HG02798 (cell line): ENCODE results near the gene CHCHD3.
"Not testable (repeated sequence)": the region's sequence is repeated elsewhere in the genome, so short reads cannot be mapped to it uniquely, and the experiment has no call there.

Experiments used
- ATAC-seq: cut with Tn5 transposase; IDR thresholded peaks from one replicate; pipeline ENCODE4 v1.9.1; 2021; ENCODE audit warnings: mild to moderate bottlenecking; ENCODE audit not compliant: unreplicated experiment, poor library complexity

The CHCHD3 gene

DNA sequence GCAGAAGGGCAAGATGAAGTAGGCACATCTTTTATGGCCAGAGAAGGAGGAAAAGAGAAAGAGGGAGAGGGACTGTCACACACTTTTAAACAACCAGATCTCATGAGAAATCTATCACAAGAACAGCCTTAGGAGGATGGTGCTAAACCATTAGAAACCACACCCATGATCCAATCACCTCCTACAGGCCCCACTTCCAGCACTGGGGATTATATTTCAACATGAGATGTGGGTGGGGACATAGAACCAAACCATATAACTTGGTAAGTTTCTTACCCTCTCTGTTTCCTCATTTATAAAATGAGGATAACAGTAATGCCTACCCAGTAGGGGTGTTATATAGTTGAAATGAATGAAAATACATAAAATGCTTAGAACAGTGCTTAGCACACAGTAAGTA, 66.0 kb downstream of the CHCHD3 start:
- ATAC-seq = no peak

DNA sequence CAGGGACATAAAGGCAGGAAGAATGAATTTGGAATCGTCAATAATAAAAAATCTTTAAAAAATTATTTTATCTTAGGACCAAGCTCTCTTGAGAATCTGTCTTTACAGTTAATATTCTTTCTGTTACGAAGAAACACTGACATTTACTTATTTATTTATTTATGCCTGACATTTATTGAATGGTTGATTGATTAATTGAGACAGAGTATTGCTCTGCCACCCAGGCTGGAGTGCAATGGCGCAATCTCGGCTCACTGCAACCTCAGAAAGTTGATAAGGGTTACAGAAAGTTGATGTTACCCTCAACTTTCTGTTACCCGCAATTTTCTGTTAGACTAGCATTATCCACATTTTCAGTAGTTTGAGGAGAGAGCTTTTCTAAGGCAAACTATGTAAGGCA, 70.1 kb downstream of the CHCHD3 start:
- ATAC-seq = no peak

DNA sequence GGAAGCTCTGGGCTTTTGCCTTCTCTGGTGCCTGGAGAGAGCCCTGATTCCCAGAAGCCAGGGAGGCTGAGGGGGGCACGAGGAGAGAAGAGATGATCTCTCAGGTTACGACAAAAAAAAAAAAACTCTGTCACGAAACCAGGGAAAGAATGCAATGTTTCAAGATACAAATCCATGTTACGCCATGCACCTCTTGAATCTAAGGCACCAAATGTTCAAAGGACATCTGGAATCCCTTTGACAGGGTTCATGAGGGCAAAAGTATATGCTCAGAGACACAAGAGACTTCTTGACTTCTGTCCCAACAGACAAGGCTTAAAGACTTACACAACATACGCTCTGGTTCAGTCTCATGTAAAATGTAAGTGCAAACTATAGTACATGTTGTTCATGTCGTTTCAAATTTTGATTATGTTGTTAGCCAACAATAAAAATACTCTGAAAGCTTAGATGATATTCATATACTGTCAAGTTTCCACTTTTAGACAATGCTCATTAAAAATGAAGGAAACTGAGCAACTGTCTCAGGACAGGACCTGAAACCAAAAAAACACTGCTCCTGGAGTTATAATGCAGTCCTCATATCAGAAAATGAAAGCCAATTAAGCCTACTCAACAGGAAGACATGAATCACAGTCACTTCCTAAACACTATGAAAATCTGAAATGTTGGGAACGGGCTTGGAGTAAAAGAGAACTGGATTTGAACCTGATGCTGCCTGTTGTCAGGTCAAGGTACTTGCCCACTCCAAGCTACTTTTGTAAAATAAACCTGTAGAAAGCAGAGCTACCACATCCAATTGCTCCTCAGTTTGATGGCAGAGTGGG, 72.3 kb downstream of the CHCHD3 start:
- ATAC-seq = no peak

DNA sequence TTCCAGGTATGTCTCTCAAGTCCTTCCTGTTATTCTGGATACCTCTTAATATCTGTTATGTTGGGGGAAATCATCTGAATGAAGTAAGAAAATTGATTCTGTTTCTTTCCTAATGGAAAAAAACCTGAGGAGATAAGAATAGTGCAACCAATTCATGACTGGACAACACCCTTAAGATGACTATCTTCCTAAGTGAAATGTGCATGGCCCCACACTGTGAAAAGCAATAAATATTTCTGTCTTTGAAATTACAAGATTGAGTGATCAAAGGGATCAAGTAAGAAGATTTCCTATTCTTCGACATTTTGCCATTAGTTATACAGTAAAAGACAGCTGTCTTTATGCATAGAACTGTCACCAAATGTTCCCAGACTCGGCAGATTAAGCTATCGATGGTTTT, 73.9 kb downstream of the CHCHD3 start:
- ATAC-seq = no peak

DNA sequence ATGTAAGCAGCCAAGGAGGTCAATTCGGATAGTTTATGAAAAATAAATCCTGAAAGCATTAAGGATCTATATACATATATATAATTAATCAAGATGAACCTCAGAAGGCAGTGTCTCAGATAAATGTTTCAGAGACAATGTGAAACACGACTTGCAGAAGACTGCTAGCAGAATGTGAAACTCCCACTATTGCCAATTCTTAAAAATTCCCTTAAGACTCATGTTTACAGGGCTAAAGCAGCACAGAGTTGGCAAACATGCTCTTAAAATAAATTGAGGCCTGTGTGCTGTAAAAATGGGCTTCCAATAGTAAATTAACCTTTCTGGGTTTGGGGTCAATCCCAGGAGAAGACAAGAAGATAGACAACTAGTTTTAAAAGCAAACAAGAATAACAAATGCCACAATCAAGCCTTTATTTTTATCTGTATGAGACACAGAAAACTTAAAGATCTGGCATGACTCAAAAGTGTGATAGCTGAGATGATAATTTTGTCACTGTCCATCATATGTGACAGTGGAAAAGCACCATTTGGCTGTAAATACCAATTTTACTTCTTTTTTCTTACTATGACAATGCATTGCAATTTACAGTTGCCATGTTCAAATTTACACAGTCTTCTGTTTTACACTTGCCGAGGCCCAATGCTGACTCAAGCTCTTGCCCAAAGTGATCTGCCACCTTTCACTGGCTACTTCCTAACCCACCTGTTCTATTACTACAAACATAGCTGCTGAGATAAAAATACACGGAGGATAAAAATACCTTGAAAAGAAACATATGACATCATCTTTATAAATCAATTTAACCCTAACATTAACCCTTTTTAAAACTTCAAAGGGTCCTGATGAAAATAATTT, 78.6 kb downstream of the CHCHD3 start:
- ATAC-seq = no peak

DNA sequence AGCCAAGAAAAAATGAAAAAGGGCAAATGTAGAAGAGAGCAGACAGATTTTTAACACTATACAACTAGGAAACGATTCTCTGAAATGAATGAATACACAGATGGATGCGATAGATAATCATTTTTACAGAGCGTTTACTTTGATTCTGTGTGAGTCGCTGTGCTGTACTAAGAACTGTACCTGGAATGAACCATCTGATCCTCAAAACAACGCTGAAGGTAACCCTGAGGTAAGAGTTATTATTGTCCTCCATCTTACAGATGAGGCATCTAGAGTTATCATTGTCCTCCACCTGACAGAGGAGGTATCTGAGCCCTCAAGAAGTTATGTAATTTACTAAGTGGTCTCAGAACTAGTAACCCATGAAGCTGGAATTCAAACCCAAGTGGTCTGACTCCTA, 80.2 kb downstream of the CHCHD3 start:
- no peak for ATAC-seq

DNA sequence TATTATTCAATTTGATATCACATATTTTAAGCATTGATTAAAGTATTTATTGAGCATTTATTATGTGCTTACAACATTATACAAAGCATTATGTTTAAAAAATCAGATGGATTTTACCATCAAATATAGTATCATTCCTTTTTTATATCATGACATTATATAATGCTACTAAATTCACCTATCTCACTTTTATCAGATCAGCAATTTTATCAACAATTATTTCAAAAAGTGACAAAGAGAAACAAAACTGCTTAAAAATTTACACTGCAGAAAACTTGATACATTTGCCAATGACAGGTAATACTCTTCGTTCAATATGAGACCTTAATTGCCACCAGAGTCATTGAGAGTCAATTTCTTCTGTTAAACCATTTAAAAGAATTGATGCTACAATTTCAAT, 82.0 kb downstream of the CHCHD3 start:
- ATAC-seq = no peak

DNA sequence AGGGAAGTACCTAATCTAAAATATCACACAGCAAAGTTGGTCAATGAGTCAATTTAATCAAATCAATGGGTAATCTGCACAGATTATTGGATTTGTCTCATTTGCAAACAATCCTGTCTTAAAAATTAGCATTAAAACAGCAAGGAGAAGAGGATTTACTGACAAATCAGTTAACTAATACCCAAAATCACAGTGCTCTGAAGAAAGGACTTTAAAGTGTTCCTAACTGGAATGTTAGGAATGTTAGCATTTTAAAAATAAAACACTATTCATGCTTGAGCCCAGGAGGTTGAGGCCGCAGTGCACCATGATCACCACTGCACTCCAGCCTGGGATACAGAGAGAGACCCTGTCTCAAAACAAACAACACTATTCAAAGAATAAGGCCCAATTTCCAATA, 83.1 kb downstream of the CHCHD3 start:
- ATAC-seq = no peak

DNA sequence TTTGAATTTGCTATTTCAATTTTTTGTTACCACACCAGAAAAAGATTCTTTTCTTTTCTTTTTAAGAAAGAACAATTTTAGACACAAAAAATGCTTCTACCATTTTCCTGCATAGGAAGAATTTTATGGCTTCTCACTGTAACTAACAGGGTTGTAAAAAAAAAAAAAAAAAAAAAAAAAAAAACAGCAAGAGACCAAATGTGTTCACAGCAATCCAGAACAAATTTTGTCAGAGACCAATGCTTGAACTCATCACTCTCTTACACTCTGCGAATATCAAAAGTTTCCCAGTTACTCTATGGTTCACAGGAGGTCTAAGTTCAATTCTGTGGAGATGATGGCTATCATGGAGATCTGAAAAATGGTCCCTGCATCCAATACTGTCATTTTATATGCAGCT, 84.4 kb downstream of the CHCHD3 start:
- no peak for ATAC-seq

DNA sequence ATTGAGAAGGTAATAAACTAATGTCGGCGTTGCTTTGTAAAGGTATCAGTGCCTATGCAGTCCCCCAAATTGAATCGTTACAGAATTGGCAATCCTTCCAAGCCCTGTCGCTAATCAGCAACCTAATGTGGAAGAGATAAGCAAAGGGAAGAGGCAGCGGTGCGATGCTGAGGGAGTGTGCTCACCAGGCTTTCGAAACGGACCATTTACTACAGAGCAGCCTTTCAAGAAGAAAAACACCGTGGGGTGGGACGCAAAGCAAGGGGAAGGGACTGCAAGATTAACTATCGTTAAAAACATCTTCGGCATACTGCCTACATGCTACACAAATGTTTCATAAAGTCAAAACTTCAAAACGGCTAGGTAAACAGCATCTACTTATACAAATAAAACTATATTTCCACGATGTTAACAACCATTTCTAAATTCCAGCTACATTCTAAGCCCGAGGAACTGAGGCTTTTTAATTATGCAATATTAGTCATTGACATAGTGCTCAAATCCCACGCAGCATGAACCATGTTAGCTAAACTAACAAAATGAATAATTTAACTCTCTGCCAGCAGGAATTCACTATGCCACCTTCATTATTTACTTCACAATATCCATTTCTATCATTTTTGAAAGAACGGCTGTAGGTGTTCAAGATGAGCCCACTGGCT, 85.2 kb downstream of the CHCHD3 start:
- ATAC-seq = no peak

DNA sequence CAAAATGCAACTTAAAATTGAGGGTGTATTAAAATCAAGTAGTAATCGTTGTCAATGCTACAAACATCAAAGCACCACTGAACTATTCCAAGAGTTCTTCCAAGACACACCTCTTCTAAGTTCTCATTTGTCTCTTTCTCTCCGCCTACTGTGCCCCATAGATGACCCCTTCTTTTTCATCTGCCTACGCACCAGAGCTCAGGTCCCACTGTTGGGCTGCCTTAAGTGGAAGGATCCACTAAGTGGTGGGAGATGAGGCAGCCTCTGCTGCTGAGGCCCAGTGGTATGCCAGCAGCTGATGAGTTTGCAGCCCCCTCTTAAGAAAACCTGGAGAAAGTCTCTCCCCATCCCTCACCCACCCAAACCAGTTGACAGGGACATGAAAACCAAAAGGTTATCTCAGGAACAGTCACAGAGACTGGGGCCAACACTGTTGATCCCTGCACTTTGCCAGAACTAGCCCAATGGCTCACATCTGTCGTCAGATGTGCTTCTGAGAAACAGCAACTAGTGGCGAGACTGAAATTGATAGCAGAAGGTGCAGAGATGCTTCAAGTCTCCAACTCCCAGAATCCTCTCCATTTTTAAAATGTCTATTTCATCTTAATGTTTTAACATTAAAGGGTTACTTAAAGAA, 88.4 kb downstream of the CHCHD3 start:
- ATAC-seq = no peak

DNA sequence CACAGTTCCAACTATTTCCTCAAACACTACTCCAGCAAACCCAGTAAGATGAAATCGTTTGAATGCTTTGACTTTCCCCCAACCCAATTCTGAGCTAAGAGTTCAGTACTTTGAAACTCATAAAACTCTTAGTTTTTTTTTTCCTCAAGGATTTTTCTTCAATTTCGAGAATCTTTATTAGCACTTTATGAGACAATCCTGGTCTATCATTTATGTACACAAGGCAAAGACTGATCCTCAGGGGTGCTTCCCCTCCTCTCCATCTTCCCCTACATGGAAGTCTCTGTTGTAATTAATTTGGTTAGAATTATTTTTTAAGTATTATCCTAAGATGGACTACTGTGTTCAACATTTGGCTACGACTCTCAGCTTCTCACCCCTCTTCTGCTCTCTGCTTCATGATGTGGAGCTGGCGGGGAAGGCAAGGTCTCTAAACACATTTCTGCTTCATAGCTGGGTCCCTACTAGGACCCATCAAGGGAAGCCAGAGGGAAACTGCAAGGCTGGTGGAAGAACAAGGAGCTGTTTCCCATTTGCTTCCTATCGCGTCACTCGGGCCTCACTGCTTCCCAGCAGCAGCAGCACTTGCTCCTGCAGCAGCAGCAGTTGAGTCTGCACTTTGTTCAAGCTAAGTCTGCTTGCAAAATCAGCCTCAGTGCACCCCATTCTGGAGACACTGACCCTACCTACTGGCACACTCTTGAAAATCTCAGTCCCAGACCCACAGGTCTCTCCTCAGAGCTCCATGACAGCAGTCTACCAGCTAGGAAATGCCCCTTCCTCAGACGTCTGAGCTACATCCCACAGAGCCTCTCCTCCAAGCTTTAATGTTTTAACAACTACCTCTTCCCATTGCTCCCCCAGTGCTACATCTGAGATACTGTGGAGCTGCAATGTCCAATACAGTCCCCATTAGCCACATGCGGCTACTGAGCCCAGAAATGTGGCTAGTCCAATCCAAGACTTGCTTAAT, 90.0 kb downstream of the CHCHD3 start:
- no peak for ATAC-seq

DNA sequence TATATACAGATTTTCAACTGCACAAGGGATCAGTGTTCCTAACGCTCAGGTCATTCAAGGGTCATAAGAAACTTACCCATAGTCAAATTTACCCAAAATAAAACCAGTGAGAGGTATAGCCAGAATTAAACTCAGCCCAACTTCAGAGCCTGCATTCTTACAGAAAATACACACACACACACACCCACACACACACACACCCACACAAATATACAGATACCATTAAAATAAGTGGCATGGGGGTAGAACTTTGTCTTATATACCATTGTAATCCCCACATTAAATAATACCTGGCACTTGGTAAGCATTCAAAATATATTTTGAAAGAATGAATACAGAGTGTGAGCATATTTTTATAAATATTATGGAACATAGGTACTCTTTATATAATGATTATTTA, 93.8 kb downstream of the CHCHD3 start:
- no peak for ATAC-seq

DNA sequence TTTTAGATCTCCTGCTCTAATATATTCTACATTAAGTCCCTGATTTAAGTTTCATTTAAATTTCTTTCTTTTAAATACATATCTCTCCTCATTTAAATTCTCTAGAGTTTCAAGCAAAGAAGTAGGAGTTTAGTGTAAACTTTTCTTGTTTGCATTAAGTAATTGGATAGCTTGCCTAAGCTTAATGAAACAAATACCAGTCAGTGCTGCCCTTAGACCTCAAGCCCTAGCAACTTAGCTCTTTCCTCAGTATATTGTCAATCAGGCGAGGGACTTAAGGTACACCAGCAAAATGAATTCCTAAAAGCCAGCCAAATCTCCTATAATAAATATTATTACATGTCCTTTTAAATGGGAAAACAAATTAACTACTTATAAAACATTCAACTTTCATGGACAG, 101.5 kb downstream of the CHCHD3 start:
- ATAC-seq = no peak

DNA sequence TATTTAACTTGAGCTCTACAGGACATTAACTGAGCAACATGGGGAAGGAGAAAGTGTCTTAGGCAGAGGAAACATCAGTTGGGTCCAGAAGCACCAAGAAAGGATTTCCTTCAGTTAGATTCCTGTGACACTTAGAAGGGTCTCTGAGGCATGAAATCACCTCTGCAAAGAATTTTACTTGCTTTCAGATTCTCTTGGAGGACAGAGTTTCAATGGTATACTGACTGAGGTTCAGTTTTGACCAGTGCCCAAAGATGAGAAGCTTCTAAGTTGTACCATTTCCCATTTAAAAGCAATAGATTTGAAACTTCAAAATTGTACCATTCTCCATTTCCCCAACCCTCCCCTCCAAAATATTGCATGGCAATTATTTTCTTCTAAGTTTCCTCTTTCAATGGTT, 102.4 kb downstream of the CHCHD3 start:
- no peak for ATAC-seq

DNA sequence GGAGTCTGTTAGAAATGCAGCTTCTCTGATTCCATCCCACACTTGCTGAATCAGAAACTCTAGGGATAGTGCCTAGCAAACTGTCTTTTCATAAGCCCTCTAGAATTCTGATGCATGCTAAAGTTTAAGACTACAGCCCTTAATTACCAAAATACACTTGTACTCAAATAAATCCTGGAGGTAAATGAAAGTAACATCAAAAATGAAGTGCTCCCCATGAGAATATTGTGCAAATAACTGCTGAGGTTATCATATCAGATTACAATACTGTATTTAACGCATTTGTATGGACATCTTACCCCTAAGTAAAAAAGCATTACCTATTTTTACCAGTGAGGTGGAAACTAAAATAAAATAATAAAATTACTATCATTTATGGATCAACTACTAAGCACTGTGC, 104.7 kb downstream of the CHCHD3 start:
- no peak for ATAC-seq

DNA sequence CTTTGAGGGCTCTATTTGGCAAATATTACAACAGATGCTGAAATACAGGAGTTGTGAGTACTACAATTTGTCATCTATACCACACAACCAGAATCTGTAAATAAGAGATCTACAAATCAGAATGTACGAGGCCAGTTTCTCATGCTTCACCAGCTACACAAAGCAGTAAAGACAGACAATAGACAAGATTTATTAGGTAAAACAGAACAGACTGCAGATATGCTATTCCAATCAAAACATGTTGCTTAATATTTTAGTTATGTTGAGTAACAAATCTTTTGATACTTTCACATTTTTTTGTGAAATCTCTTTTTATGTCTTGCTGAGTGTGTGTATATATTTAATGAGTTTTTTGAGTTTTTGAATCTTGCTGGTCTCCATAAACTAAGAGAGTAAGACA, 109.1 kb downstream of the CHCHD3 start:
- no peak for ATAC-seq

DNA sequence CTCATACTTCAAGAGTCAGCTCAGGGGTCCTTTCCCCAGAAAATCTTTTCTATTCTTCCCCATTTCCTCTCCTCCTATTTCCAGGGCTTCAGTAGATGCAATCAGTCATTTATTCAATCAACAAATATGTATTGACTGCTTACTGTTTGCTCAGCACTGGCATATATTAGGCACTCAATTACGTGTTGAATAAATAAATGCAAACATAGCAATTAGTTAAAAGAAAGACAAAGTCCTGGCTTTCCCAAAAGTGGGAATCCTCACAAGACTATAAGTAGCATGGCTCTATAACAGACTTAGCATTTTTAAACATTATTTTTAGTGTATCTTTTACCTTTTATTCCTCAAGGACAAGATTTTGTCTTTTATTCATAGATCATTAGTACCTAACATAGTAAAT, 111.6 kb downstream of the CHCHD3 start:
- ATAC-seq = no peak

DNA sequence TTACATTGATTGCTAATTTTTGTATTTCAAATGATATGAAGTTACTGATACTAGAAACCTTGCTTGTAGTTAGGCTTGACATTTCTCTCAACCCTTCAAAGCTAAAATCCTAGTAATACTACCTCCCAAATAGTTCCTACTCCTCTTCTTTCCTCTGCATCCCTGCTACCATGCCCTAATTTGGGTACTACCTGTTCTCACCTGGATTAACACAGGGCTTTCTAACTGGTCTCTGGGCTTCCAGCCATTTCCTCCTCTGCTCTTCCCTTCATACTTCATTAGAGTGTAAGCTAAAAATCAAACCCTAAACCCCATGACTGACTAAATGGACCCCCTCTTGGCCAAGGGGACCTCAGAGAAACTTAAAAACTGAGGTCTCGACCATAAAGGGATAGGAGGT, 112.4 kb downstream of the CHCHD3 start:
- ATAC-seq = no peak

DNA sequence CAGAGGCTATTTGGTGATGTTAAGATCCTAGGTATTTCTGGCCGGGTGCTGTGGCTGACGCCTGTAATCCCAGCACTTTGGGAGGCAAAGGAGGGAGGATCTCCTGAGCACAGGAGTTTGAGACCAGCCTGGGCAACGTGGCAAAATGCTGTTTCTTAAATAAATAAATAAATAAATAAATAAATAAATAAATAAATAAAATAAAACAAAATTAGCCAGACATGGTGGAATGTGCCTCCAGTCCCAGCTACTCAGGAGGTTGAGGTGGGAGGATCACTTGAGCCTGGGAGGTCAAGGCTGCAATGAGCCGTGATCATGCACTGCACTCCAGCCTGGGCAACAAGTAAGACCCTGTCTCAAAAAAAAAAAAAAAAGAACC, 114.4 kb downstream of the CHCHD3 start:
- ATAC-seq = not testable (repeated sequence)
